ENCODE measurements around the gene SOS2.

DNA sequence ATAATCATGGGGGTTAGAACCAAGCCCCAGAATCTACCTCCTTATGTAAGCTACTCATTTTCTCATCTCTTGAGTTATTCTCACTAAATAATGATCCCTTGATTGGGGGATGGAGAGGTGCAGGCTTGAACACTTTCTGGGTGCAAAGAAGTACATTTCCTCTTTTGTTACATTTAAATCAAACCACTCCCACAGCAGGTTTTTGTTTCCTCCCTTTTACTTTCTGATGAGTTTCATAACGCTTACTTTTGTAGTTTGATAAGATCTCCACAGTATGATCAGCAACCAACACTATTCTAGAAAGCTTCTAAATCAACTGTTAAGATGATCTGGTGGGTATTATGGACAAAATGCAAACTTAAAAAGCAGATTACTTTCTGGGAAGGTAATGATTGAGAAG, 135.5 kb downstream of the SOS2 start:
- TF ChIP-seq, protein P1, sequence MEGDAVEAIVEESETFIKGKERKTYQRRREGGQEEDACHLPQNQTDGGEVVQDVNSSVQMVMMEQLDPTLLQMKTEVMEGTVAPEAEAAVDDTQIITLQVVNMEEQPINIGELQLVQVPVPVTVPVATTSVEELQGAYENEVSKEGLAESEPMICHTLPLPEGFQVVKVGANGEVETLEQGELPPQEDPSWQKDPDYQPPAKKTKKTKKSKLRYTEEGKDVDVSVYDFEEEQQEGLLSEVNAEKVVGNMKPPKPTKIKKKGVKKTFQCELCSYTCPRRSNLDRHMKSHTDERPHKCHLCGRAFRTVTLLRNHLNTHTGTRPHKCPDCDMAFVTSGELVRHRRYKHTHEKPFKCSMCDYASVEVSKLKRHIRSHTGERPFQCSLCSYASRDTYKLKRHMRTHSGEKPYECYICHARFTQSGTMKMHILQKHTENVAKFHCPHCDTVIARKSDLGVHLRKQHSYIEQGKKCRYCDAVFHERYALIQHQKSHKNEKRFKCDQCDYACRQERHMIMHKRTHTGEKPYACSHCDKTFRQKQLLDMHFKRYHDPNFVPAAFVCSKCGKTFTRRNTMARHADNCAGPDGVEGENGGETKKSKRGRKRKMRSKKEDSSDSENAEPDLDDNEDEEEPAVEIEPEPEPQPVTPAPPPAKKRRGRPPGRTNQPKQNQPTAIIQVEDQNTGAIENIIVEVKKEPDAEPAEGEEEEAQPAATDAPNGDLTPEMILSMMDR (conservative IDR thresholded peaks at IDR 0.05 in 1 of 2, IDR thresholded peaks at IDR 0.05 in 1 of 2; ENCODE audit: low read depth in 1 of 2, low read length in 2 of 2) = no peak
- no peak for TF ChIP-seq EZH2 (IDR thresholded peaks at IDR 0.05; ENCODE audit: low read length, missing control alignments)
